GM18507 (cell line): ENCODE data around the gene IRGC.
"Not testable (repeated sequence)": the region's sequence is repeated elsewhere in the genome, so short reads cannot be mapped to it uniquely, and the experiment has no call there.

Source experiments
- DNase-seq: peaks from one replicate; pipeline ENCODE4 v3.0.0; 2011; ENCODE audit warnings: low read depth; ENCODE audit not compliant: insufficient read length; ENCODE audit errors: extremely low spot score
- FAIRE-seq: peaks from 2 replicates; lab custom pipeline; 2011; peaks lifted over from hg19 to GRCh38; lab: Jason Lieb, UNC

IRGC gene

GRCh38 chr19:43748685-43749084 is 32.8 kb downstream of the IRGC start:
- FAIRE-seq (peak; percentile 69), DNase-seq (no peak)

GRCh38 chr19:43749152-43749551 is 33.3 kb downstream of the IRGC start:
- DNase-seq (no peak), FAIRE-seq (no peak)

- DNase-seq (no peak), FAIRE-seq (no peak)
Measured at GRCh38 chr19:43749898-43750297, 34.0 kb downstream of the IRGC start.

GRCh38 chr19:43751466-43752220 is 35.8 kb downstream of the IRGC start:
- DNase-seq (no peak), FAIRE-seq (peak; percentile 35)

GRCh38 chr19:43752287-43752875 is 36.5 kb downstream of the IRGC start:
- DNase-seq (no peak), FAIRE-seq (peak; percentile 39)

GRCh38 chr19:43754253-43754502 is 38.3 kb downstream of the IRGC start:
- no peak for FAIRE-seq
- no peak for DNase-seq

- FAIRE-seq (peak; percentile 95), DNase-seq (peak; percentile 76)
Measured at GRCh38 chr19:43754503-43755255, 38.8 kb downstream of the IRGC start, which contains the start of gene SMG9. TSS of gene SMG9 (minus strand) at chr19:43754962. CDS start at chr19:43750741, 4,221 bp downstream.

GRCh38 chr19:43755256-43755801 is 39.5 kb downstream of the IRGC start:
- peak; percentile 89 for FAIRE-seq
- DNase-seq, result no peak

GRCh38 chr19:43759515-43759914 is 43.6 kb downstream of the IRGC start:
- FAIRE-seq (peak; percentile 55), DNase-seq (no peak)

GRCh38 chr19:43760941-43761340 is 45.1 kb downstream of the IRGC start:
- FAIRE-seq (no peak), DNase-seq (no peak)

- no peak for DNase-seq
- FAIRE-seq, result no peak
Measured at GRCh38 chr19:43762814-43763213, 46.9 kb downstream of the IRGC start.

GRCh38 chr19:43763473-43763939 is 47.6 kb downstream of the IRGC start:
- DNase-seq (no peak), FAIRE-seq (peak; percentile 87)

- not testable (repeated sequence) for FAIRE-seq, DNase-seq
Measured at GRCh38 chr19:43764684-43765083, 48.8 kb downstream of the IRGC start.

GRCh38 chr19:43765109-43765876 is 49.4 kb downstream of the IRGC start:
- no peak for DNase-seq
- FAIRE-seq, result peak; percentile 99

- DNase-seq, result no peak
- FAIRE-seq, result no peak
Measured at GRCh38 chr19:43766755-43767043, 50.8 kb downstream of the IRGC start.

GRCh38 chr19:43767316-43767715 is 51.4 kb downstream of the IRGC start:
- FAIRE-seq, result no peak
- no peak for DNase-seq

GRCh38 chr19:43767818-43768217 is 51.9 kb downstream of the IRGC start:
- FAIRE-seq, result no peak
- DNase-seq, result no peak

- DNase-seq, result no peak
- no peak for FAIRE-seq
Measured at GRCh38 chr19:43768273-43769050, 52.6 kb downstream of the IRGC start.

GRCh38 chr19:43769256-43769655 is 53.4 kb downstream of the IRGC start:
- FAIRE-seq (no peak), DNase-seq (no peak)
